ENCODE measurements around the gene PDF.

DNA sequence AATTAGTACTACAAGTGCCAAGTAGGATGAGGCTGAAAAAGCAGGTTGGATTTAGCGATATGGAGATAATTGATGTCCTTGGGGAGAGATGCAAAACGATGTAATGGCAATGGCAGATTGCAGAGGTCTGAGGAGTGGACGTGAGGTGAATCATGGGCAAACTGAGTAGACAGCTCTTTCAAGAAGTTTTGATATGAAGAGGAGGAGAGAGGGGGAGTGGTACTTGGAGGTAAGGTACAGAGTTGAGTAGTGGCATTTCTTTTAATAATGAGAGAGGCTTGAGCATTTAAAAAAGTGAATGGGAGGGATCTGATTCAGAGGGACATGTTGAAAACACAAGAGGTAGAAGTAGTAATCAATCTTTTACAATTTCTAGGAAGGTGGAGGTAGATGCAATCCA, 37.0 kb downstream of the PDF start:
- TF ChIP-seq, protein P1, sequence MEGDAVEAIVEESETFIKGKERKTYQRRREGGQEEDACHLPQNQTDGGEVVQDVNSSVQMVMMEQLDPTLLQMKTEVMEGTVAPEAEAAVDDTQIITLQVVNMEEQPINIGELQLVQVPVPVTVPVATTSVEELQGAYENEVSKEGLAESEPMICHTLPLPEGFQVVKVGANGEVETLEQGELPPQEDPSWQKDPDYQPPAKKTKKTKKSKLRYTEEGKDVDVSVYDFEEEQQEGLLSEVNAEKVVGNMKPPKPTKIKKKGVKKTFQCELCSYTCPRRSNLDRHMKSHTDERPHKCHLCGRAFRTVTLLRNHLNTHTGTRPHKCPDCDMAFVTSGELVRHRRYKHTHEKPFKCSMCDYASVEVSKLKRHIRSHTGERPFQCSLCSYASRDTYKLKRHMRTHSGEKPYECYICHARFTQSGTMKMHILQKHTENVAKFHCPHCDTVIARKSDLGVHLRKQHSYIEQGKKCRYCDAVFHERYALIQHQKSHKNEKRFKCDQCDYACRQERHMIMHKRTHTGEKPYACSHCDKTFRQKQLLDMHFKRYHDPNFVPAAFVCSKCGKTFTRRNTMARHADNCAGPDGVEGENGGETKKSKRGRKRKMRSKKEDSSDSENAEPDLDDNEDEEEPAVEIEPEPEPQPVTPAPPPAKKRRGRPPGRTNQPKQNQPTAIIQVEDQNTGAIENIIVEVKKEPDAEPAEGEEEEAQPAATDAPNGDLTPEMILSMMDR (conservative IDR thresholded peaks at IDR 0.05 in 1 of 2, IDR thresholded peaks at IDR 0.05 in 1 of 2; ENCODE audit: low read depth in 1 of 2, low read length in 2 of 2): no peak
- TF ChIP-seq EZH2 (IDR thresholded peaks at IDR 0.05; ENCODE audit: low read length, missing control alignments): no peak

Measured in fibroblast of lung (primary cell).